Bronchial epithelial cell (primary cell): ENCODE data around the gene CSMD2. TPM values are rescaled to one million over a fixed set of nuclear protein-coding genes. Genes with fewer than 3 reads are reported as not detected.

Experiments used
- DNase-seq: peaks from one replicate; pipeline ENCODE4 v3.0.0-alpha.2; 2010; ENCODE audit warnings: low read depth
- FAIRE-seq: peaks from 2 replicates; lab custom pipeline; 2011; peaks lifted over from hg19 to GRCh38; lab: Jason Lieb, UNC
- H3K27me3 ChIP-seq: 2 replicates; pipeline ENCODE4 v1.5.1; 2011; ENCODE audit warnings: low read length; ENCODE audit not compliant: control insufficient read depth, insufficient read depth
- H3K36me3 ChIP-seq: 2 replicates; pipeline ENCODE4 v1.5.1; 2011; ENCODE audit warnings: low read length; ENCODE audit not compliant: control insufficient read depth, insufficient read depth
- H3K4me3 ChIP-seq: 2 replicates; pipeline ENCODE4 v1.5.1; 2011; ENCODE audit warnings: mild to moderate bottlenecking, low read depth, low read length, control low read depth
- total RNA-seq: library from RNA; depleted of rRNA; stranded (reverse); fragments of >200 nt; gene quantifications from 2 replicates; pipeline ENCODE4 v1.2.1, GENCODE V29; 2014
- TF ChIP-seq, protein P1 (sequence below): IDR thresholded peaks from 2 replicates; pipeline ENCODE4 v1.5.1; 2011; ENCODE audit warnings: mild to moderate bottlenecking, moderate library complexity, low read length, control low read depth, inconsistent platforms; ENCODE audit not compliant: insufficient read depth, severe bottlenecking

The CSMD2 gene
- total RNA-seq, 1 donor from 2014 or later: not detected

DNA sequence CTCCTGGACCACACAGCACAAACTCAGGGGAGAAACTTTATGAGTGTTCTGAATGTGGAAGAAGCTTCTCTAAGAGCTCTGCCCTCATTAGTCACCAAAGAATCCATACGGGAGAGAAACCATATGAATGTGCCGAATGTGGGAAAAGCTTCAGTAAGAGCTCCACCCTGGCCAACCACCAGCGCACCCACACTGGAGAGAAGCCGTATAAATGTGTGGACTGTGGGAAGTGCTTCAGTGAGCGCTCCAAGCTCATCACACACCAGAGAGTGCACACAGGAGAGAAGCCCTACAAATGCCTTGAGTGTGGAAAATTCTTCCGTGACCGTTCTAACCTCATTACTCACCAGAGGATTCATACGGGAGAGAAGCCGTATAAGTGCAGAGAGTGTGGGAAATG, 670.1 kb downstream of the CSMD2 start:
- TF ChIP-seq, protein P1, sequence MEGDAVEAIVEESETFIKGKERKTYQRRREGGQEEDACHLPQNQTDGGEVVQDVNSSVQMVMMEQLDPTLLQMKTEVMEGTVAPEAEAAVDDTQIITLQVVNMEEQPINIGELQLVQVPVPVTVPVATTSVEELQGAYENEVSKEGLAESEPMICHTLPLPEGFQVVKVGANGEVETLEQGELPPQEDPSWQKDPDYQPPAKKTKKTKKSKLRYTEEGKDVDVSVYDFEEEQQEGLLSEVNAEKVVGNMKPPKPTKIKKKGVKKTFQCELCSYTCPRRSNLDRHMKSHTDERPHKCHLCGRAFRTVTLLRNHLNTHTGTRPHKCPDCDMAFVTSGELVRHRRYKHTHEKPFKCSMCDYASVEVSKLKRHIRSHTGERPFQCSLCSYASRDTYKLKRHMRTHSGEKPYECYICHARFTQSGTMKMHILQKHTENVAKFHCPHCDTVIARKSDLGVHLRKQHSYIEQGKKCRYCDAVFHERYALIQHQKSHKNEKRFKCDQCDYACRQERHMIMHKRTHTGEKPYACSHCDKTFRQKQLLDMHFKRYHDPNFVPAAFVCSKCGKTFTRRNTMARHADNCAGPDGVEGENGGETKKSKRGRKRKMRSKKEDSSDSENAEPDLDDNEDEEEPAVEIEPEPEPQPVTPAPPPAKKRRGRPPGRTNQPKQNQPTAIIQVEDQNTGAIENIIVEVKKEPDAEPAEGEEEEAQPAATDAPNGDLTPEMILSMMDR: no peak
- no peak for FAIRE-seq
- no peak for DNase-seq
- H3K36me3 ChIP-seq: peaks cover 8% of the 10 kb centered on the region
- no peaks in the 10 kb centered on the region for H3K27me3 ChIP-seq
- H3K4me3 ChIP-seq: no peak overlapping the region

DNA sequence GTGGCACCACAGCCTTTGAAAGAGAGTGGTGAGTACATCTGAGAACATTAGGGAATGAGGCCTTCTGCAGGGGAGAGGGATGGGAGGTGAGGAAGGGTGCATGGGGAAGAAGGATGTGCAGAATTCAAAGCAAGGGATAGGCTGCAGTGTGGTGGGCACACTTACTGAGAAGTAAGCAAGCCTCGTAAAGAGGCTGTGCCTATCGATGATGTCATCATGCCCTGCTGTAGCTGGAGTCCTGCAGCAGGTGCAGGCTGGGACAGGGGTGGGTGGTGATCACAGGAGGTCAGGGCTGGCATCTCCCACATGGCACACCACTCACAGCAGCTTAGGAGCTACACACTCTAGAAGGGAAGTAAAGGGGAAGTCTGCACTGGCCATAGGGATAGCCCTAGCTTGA, 676.4 kb downstream of the CSMD2 start:
- Histone ChIP-seq H3K4me3 (no peak overlapping the region), H3K27me3 (no peaks in the 10 kb centered on the region), H3K36me3 (peaks cover 16% of the 10 kb centered on the region)
- peak; percentile 66 for FAIRE-seq
- no peak for DNase-seq
- TF ChIP-seq, protein P1: no peak

DNA sequence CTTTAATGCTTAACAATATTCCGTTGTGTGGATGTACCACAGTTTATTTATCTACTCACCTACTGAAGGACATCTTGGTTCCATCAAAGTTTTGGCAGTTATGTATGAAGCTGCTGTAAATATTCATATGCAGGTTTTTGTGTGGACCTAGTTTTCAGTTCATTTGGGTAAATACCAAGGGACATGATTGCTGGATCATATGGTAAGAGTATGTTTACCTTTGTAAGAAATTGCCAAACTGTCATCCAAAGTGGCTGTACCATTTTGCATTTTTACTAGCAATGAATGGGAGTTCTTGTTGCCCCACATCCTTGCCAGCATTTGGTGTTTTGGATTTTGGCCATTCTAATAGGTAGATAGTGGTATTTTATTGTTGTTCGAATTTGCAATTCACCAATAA, 682.6 kb downstream of the CSMD2 start:
- Histone ChIP-seq H3K27me3 (no peaks in the 10 kb centered on the region), H3K4me3 (no peak overlapping the region), H3K36me3 (no peaks in the 10 kb centered on the region)
- TF ChIP-seq, protein P1: no peak
- DNase-seq (no peak), FAIRE-seq (no peak)

DNA sequence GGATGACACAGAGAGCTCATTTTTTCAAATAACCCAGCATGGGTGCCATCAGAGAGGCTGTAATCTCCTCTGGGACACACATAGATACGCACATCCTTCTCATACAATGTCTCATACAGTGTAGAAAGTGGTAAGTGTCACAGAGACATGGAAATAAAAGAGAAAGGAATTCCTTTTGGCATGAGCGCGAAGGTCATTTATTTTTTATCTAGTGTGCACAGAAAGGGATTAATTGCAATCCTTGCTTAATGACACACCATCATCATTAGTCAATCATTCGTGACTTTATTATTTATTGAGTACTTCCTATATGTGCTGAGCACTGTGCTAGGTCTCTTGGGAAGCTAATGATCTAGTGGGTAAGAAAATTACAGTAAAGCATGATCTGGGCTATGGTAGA, 687.6 kb downstream of the CSMD2 start:
- no peaks in the 10 kb centered on the region for H3K36me3 ChIP-seq
- TF ChIP-seq, protein P1: no peak
- H3K27me3 ChIP-seq: no peaks in the 10 kb centered on the region
- DNase-seq (no peak), FAIRE-seq (no peak)
- H3K4me3 ChIP-seq: no peak overlapping the region

DNA sequence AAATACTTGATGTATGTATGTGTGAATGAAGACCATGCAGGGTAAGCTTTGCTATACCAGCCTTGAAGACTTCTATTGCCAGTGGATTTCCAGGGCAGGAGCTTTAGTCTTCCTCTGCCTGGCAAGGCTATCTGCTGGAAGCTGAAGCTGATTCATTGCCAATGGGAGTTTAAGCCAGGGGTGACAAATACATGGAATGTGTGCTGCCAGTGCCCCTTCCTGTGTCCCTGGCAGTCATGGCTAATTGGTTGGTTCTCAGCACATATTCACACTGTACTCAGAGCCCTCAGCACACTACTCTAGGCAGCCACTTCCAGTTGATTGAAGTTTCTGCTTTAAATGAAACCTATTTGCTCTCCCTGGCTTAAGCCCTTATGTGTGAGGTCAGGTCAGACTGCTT, 691.1 kb downstream of the CSMD2 start:
- FAIRE-seq: no peak
- TF ChIP-seq, protein P1: no peak
- peak; percentile 25 for DNase-seq

DNA sequence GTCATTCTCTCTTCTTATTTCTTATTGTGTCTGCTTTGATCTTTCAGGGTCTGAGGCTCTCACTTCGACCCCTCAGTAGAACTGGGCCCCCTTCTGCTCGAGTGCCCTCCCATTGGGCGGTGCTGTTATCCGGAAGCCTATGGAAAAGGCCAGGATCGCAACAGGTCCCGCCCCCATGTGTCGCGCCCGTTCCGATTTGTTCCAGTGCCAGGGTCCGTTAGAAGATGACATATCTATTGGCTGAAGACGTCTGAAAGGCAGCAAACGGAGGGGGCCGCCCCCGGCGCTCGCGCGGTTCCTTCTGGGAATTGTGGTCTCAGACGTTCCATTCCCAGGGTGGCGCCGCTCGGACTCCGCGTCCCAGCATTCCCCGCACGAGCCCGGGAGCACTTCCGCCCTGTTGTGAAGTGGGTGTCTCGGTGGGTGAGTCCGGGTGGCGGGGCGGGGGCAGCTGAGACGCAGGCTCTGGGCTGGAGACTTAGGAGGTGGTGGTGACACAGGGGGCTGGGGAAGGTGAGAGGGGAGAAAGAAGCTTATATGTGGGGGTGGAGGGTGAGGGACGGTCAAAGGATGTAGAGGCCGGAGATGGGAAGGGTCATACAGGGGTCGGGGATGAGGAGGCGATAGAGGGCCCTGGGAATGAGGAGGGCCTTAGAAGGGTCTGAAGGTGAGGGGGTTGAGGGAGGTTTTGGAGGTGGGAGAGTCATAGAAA, 692.6 kb downstream of the CSMD2 start, which contains the start of gene ZSCAN20:
Gene ZSCAN20, plus strand, starts transcription at position 377 of the 712 bp plus-strand sequence. CDS start 6,644 bp downstream, outside the sequence.
- no peaks in the 10 kb centered on the region for H3K27me3 ChIP-seq
- DNase-seq (peak; percentile 93), FAIRE-seq (no peak)
- H3K36me3 ChIP-seq: no peaks in the 10 kb centered on the region
- TF ChIP-seq, protein P1: no peak
- peak within 1 kb of the TSS; percentile 67 for H3K4me3 ChIP-seq

More for the DNA sequence above, 691.1 kb downstream of the CSMD2 start:
- Histone ChIP-seq H3K36me3 (no peaks in the 10 kb centered on the region), H3K4me3 (no peak overlapping the region), H3K27me3 (no peaks in the 10 kb centered on the region)
